GM23248 (cell line): ENCODE measurements around the gene NFXL1. TPM values are rescaled to one million over a fixed set of nuclear protein-coding genes. Genes with fewer than 3 reads are reported as not detected.

Experiments used
- DNase-seq: peaks from one replicate; pipeline ENCODE4 v3.0.0-alpha.2; 2015
- H2AFZ ChIP-seq: fragments of 200-600 bp; sonication (generic); 2 replicates; pipeline ENCODE4 v1.6.1; 2016; ENCODE audit warnings: antibody characterized with exemption
- H3F3A ChIP-seq: fragments of 200-600 bp; sonication (generic); 2 replicates; pipeline ENCODE4 v1.6.1; 2016; ENCODE audit warnings: mild to moderate bottlenecking, antibody characterized with exemption, mixed run types; ENCODE audit not compliant: insufficient read depth
- H3K27ac ChIP-seq: fragments of 200-600 bp; sonication (generic); 2 replicates; pipeline ENCODE4 v1.5.1; 2016; ENCODE audit warnings: mild to moderate bottlenecking
- H3K27me3 ChIP-seq: fragments of 200-600 bp; sonication (generic); replicated peaks from 2 replicates; pipeline ENCODE4 v1.6.1; 2016; ENCODE audit warnings: mild to moderate bottlenecking; ENCODE audit not compliant: insufficient read depth
- H3K36me3 ChIP-seq: fragments of 200-600 bp; sonication (generic); 2 replicates; pipeline ENCODE4 v1.6.1; 2016; ENCODE audit warnings: low read depth, mild to moderate bottlenecking
- H3K4me1 ChIP-seq: fragments of 200-600 bp; sonication (generic); 2 replicates; pipeline ENCODE4 v1.6.1; 2016; ENCODE audit warnings: mild to moderate bottlenecking; ENCODE audit not compliant: insufficient read depth
- H3K4me2 ChIP-seq: fragments of 200-600 bp; sonication (generic); one replicate; pipeline ENCODE4 v1.6.1; 2016; ENCODE audit warnings: mild to moderate bottlenecking; ENCODE audit not compliant: unreplicated experiment
- H3K4me3 ChIP-seq: fragments of 200-600 bp; sonication (generic); 2 replicates; pipeline ENCODE4 v1.5.1; 2016; ENCODE audit warnings: mild to moderate bottlenecking
- H3K79me2 ChIP-seq: fragments of 200-600 bp; sonication (generic); 2 replicates; pipeline ENCODE4 v1.6.1; 2016; ENCODE audit warnings: mild to moderate bottlenecking; ENCODE audit not compliant: insufficient read depth
- H3K9ac ChIP-seq: fragments of 200-600 bp; sonication (generic); 2 replicates; pipeline ENCODE4 v1.6.1; 2016; ENCODE audit warnings: mild to moderate bottlenecking
- H3K9me2 ChIP-seq: fragments of 200-600 bp; sonication (generic); 2 replicates; pipeline ENCODE4 v1.6.1; 2016; ENCODE audit warnings: mixed run types, mild to moderate bottlenecking, moderate library complexity; ENCODE audit not compliant: insufficient read depth
- H3K9me3 ChIP-seq: fragments of 200-600 bp; sonication (generic); one replicate; pipeline ENCODE4 v1.6.1; 2017; ENCODE audit warnings: low read depth
- H4K20me1 ChIP-seq: fragments of 200-600 bp; sonication (generic); 2 replicates; pipeline ENCODE4 v1.6.0; 2016; ENCODE audit not compliant: insufficient read depth
- EZH2 ChIP-seq: fragments of 200-600 bp; sonication (generic); IDR thresholded peaks from 2 replicates; pipeline ENCODE4 v1.6.1; 2018; ENCODE audit warnings: antibody characterized with exemption, mild to moderate bottlenecking; ENCODE audit not compliant: insufficient read depth, poor library complexity, severe bottlenecking
- EZH2phosphoT487 ChIP-seq: fragments of 200-600 bp; sonication (generic); IDR thresholded peaks from 2 replicates; pipeline ENCODE4 v1.6.1; 2018; ENCODE audit warnings: antibody characterized with exemption, moderate library complexity, mild to moderate bottlenecking, low read depth; ENCODE audit not compliant: insufficient read depth
- WGBS, 2 experiments: methylation state at CpG; one replicate each; pipeline ENCODE4 v1.1.6; 2015 to 2017; ENCODE audit warnings: low lambda C conversion rate in 2 of 2, low coverage in 1 of 2; ENCODE audit errors: missing lambda C conversion rate in 2 of 2; 5-methylcytosine and 5-hydroxymethylcytosine counted together
- in situ Hi-C: fragments of 300-500 bp; cut with MboI; formaldehyde crosslinking; loops from 2 replicates; pipeline ENCODE4 v1.15.0; 2020
- polyA plus RNA-seq: library from polyadenylated mRNA; unstranded; fragments of >200 nt; fragmentation: Nextera tagmentation; extraction: Ambion mirVana; gene quantifications from 2 replicates; pipeline ENCODE4 v1.2.1, GENCODE V29; 2016
- total RNA-seq: library from RNA; depleted of rRNA; stranded (reverse); fragments of >200 nt; shearing (Covaris generic); gene quantifications from 2 replicates; pipeline ENCODE4 v1.2.3, GENCODE V29; 2014

NFXL1 gene
- total and polyA plus RNA-seq, 2 experiments from 2014 or later = 4.6 to 7.7 TPM

DNA sequence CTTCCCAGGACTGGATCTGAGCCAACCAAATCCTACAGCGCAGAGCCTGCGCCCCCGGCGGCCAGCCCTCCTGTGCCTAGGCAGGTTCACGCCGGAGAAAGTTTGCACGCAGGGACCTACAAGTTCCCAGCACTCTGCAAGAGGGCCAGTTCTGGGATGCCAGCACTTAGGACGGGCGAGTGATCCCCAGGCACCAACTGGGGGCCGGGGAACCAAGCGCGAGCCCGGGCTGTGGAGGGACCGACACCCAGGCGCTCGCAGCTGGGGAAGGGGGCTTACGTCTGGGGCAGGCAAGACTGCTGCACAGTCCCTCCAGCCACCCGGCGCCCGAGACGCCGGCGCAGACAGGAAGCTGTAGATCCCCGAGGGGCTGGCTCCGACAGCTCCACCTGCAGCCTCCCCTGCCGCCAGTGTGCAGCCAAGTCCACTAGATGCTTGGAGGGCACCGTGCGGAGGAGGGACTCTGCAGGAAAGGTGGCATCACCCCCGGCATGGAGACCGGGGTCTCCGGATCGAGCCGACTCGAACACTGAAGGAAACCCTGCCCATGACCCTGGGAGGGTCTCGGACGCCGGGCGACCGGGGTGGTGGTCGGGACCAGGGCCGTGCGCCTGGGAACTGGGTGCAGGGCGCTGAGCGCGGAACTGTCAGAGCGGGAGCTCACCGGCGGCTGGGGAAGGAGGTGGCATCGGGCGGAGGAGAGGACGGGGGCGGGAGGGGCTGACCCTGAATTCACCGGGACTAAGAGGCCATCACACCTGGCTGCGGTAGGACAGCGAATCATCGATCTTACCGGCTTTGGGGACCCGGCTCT lies 77.1 kb downstream of the NFXL1 start:
- H3K4me3 ChIP-seq = peak overlapping the region; percentile 73
- in situ Hi-C loops = loop anchor here (10.0 kb wide), 1 partner anchor 132 kb away; no protein-coding TSS in a partner anchor
- DNase-seq = peak; percentile 50
- no peaks in the 10 kb centered on the region for H4K20me1 ChIP-seq
- no peak for TF ChIP-seq EZH2phosphoT487
- no peak for TF ChIP-seq EZH2
- peak overlapping the region; percentile 50 for H3K9ac ChIP-seq
- peaks cover 25% of the 10 kb centered on the region for H3F3A ChIP-seq
- peak overlapping the region; percentile 98 for H3K4me2 ChIP-seq
- H3K79me2 ChIP-seq = no peaks in the 10 kb centered on the region
- H2AFZ ChIP-seq = peak overlapping the region; percentile 83
- no peaks in the 10 kb centered on the region for H3K27me3 ChIP-seq
- 2 to 3% methylated on average over 50 to 58 of the region's 58 CpGs for WGBS, 2 experiments
- no peak overlapping the region for H3K27ac ChIP-seq
- no peaks in the 10 kb centered on the region for H3K36me3 ChIP-seq
- peaks cover 10% of the 10 kb centered on the region for H3K4me1 ChIP-seq
- no peaks in the 10 kb centered on the region for H3K9me2 ChIP-seq
- no peaks in the 10 kb centered on the region for H3K9me3 ChIP-seq

DNA sequence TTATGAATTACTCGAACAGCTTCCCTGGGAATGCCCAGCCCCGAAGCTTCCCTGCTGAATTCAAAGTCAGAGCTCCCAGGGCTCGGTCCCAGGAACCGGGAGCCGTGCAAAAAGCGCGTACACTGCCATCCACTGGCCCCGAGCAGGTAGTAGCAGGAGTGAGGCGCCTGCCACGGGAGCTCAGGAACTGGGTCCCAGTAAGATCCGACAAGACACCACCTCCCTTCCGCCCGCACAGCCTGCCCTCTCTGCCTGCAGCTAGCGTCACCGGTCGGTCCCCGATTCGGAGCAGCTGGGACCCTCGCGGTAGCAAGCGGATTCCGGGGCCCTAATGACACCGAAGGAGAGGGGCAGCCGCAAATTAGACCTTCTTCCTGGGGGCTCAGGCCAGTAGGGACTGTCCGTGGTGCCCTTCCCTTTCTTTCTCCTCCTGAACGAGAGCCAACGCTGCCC lies 77.7 kb downstream of the NFXL1 start:
- WGBS, 2 experiments = 1 to 2% methylated on average over 27 of the region's 27 CpGs
- H3K4me2 ChIP-seq = peak overlapping the region; percentile 98

DNA sequence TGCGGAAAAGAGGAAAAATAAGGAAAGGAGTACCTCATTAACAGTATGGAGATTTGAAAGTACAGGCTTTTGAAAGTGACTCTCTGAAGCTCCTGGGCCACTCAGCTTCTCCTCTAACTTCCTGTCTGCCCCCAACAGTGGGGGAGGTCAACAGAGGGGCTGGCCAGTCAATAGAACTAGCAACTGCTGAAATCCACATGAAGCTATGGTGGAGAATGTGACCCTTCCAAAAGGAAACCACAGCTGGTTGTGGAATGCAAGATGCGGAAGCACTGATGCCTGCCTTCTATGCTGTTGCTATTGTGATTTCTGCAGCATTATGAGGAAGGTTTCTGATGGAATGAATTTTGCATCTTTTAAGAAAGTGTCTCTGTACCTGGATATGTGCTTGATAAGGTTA lies 78.9 kb downstream of the NFXL1 start:
- Histone ChIP-seq H3K9me3 (no peaks in the 10 kb centered on the region), H3K79me2 (no peaks in the 10 kb centered on the region), H2AFZ (no peak overlapping the region; the same call in 1 of the 2 replicates), H3K36me3 (no peaks in the 10 kb centered on the region), H3K27ac (no peak overlapping the region), H3K9me2 (no peaks in the 10 kb centered on the region), H3K4me1 (peaks cover 10% of the 10 kb centered on the region), H3K4me3 (peak overlapping the region; percentile 73; the same call in 1 of the 2 replicates), H3K9ac (no peak overlapping the region), H3K4me2 (peak overlapping the region; percentile 98), H4K20me1 (no peaks in the 10 kb centered on the region), H3K27me3 (no peaks in the 10 kb centered on the region), H3F3A (peaks cover 25% of the 10 kb centered on the region)
- peak; percentile 20 for DNase-seq
- in situ Hi-C loops = loop anchor here (10.0 kb wide), 1 partner anchor 131 kb away; no protein-coding TSS in a partner anchor
- no peak for TF ChIP-seq EZH2phosphoT487
- 80 to 82% methylated on average over 2 of the region's 2 CpGs for WGBS, 2 experiments

More for the DNA sequence above, 77.7 kb downstream of the NFXL1 start:
- no peak overlapping the region for H3K27ac ChIP-seq
- no peaks in the 10 kb centered on the region for H3K9me3 ChIP-seq
- no peaks in the 10 kb centered on the region for H3K27me3 ChIP-seq
- no peaks in the 10 kb centered on the region for H4K20me1 ChIP-seq
- in situ Hi-C loops = loop anchor here (10.0 kb wide), 1 partner anchor 132 kb away; no protein-coding TSS in a partner anchor
- peak overlapping the region; percentile 50 for H3K9ac ChIP-seq
- DNase-seq = peak; percentile 92
- H3K9me2 ChIP-seq = no peaks in the 10 kb centered on the region
- H2AFZ ChIP-seq = peak overlapping the region; percentile 83
- no peaks in the 10 kb centered on the region for H3K79me2 ChIP-seq
- H3F3A ChIP-seq = peaks cover 25% of the 10 kb centered on the region
- TF ChIP-seq EZH2phosphoT487 = no peak
- no peak for TF ChIP-seq EZH2
- peaks cover 10% of the 10 kb centered on the region for H3K4me1 ChIP-seq
- peak overlapping the region; percentile 73 for H3K4me3 ChIP-seq
- H3K36me3 ChIP-seq = no peaks in the 10 kb centered on the region

DNA sequence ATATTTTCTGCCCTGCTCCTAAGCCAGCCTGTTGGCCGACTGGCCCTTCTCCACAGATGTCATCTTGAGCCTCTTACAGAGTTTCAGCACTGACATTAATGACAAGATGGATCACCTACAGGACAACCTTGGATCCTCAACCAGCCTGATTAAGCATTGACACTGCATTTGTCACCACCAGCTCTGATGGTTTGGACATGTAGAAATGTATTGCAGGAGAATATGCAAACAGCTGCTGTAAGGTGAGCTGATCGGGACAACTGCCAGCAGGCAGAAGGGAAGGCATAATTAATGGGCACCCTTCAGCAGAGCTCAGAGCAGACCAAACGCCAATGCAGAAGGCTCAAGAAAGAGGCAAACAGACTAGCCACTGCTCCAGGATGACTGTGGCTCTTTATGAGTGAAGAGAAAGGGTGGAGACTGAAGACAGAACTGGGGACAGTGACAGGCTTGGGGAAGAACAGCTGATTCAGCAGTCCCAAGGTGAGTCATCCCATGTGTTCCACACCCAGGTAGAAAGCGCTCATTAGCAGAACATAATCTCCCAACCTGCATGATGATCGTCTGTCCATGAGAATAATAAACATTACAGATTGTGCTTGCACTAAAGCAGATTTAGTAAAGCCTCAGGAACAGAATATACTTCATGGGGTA lies 83.2 kb downstream of the NFXL1 start:
- DNase-seq = no peak
- TF ChIP-seq EZH2 = no peak
- TF ChIP-seq EZH2phosphoT487 = no peak
- Histone ChIP-seq H3F3A (no peaks in the 10 kb centered on the region), H2AFZ (no peak overlapping the region), H4K20me1 (no peaks in the 10 kb centered on the region), H3K79me2 (no peaks in the 10 kb centered on the region), H3K9me2 (no peaks in the 10 kb centered on the region), H3K4me3 (no peak overlapping the region), H3K4me2 (no peak overlapping the region), H3K27ac (no peak overlapping the region), H3K27me3 (no peaks in the 10 kb centered on the region), H3K4me1 (peaks cover 8% of the 10 kb centered on the region), H3K9me3 (no peaks in the 10 kb centered on the region), H3K36me3 (no peaks in the 10 kb centered on the region), H3K9ac (no peak overlapping the region)
- in situ Hi-C loops = loop anchor here (10.0 kb wide), 1 partner anchor 126 kb away; no protein-coding TSS in a partner anchor
- 58 to 69% methylated on average over 5 of the region's 5 CpGs for WGBS, 2 experiments
